ENCODE results near the gene LRPPRC.
"Not testable (repeated sequence)": the region's sequence is repeated elsewhere in the genome, so short reads cannot be mapped to it uniquely, and the experiment has no call there.

LRPPRC gene

DNA sequence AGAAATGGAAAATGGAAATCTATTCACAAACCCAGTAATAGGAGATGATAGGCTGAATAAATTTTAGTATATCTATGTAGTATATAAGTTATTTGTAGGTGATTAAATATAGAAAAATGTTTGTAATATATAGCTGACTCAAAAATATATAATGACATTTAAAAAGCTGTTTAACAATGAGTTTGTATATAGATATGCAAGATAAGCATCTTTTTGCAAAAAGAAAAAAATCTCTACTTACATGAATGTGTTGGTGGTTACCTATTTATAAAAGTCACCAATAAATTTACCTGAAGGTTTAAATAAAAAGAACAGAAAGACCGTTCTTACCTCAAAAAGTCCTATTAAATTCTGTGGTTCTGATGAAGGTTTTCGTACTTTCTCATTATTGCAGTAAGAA lies 71.3 kb downstream of the LRPPRC start:
- in situ Hi-C loops (cut with MboI; ENCODE audit: low sequenced_read_pairs): no loop called here

DNA sequence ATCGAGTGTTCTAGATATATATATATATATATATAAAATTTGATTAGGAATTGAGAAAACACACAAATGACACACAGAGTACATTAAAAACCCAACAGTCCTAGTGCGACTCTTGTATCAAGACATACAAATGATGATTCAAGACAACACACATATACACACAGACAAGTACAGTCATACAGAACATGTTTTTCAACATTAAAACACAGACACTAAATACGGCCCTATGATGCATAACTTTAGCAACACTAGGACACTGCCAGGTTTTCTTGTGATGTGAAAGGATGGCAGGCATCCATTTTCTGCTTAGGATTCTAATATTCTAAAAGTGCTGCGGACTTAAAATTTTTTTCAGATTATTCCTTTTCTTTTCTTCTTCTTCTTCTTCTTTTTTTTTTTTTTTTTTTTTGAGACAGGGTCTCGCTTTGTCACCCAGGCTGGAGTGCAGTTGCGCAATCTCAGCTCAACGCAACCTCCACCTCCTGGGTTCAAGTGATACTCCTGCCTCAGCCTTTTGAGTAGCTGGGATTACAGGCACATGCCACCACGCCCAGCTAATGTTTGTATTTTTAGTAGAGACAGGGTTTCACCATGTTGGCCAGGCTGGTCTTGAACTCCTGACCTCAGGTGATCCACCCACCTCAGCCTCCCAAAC lies 84.5 kb downstream of the LRPPRC start:
- in situ Hi-C loops (cut with MboI; ENCODE audit: low sequenced_read_pairs): not testable (repeated sequence)

DNA sequence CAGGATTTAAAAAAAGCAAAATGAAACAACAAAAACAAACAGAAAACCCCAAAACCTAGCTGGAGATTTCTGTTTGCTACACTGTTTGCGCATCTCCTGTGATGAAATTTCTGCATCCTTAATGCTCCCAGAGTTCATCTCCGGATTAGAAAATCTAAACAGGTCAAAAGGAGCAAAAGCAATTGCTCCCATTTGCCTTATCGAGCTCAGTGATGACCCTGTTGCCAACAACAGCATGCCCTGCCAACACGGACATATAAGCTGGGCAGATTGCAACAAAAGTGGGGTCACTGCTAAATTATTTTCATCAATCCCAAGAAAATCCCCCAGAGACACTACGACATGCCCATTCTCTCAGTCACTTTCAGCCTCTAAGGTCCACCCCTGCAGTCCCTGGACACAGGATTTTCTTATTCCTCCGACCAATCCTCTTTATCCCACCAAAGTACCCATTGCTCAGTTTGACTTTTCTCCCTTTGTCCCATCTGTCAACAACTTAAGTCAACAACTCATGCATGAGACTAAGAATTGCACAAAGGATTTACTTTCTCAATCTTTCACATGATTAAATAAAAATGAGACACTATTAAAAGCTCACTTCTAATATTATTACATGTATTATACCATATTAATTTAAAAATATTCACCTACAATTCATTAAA lies 89.2 kb downstream of the LRPPRC start:
- in situ Hi-C loops (cut with MboI; ENCODE audit: low sequenced_read_pairs): no loop called here

DNA sequence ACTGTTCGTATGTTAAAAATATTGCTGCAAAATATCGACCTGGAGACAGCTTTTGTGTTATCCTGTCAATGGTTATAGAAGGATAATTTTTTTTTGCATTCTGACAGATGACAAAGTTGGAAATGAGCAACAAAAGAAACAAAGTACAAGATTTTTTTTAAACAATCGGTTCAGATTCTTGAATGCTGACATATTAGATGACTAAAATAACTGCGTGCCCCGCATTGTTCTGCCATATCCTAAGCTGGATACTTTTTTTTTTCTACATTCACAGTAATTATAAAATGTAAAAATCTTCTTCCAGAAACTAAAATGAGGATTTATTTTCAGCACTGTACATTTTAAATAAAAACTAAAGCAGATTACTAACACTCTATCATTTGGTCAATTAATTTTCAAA lies 89.9 kb downstream of the LRPPRC start:
- in situ Hi-C loops (cut with MboI; ENCODE audit: low sequenced_read_pairs): no loop called here

DNA sequence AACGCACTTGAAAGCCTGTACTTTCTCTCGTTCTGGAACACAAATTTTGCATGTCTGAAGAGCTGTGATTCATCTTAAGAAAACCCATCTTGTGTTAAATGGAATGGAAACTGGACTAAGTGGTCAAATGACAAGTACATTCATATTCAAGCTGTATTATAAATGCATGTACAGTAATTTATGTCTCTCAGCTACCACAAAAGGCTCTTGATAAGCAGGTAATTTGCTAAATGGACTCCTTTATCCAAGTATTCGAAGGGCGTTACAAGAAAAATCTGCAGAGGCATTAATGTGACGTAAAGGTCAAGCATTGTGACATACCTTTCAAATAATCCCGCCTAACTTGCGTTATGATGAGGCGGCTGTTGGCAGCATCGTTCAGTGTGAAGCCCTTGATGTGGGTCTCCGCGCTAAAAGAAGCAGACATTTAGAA lies 90.4 kb downstream of the LRPPRC start:
- in situ Hi-C loops (cut with MboI; ENCODE audit: low sequenced_read_pairs): no loop called here

DNA sequence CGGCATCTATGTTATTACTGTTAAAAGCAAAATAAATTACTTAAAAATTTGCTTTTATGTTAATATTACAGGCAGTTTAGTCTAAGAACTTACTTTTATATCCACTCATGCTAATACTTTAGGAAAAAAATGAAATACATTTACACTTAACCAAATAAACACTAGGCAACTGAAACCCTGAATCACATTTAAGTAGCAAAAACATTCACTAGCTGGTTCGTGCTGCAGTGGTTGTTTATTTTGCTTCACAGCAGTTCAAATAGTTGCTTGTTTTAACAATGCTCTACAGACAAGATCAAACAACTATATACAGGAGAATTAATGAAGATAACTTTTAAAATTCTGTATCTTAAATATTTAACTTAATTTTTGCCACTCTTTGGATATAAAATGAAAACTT lies 96.2 kb downstream of the LRPPRC start:
- in situ Hi-C loops (cut with MboI; ENCODE audit: low sequenced_read_pairs): no loop called here

DNA sequence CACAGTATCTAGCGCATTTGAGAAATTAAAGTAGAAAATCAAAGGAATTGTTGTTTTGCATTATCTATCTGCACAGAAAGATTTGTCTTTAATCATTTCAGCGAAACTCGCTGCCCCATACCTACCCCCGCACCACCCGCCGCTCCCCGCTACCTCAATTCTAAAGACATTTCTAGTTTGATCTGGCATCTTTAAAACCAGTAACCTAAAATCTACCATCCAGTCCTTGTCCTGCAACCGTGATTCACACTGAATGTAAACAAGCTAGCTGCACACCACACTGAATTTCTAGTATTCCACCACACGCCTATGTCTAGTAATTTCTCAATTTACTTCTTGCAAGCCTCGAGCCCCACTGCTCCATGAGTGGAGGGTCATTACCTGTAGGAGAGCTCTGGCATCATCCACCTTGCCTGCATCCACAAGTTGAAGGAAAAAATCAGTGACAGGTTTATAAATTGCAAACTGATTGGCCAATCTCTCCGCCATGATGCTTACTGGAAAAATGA lies 96.9 kb downstream of the LRPPRC start:
- in situ Hi-C loops (cut with MboI; ENCODE audit: low sequenced_read_pairs): no loop called here

DNA sequence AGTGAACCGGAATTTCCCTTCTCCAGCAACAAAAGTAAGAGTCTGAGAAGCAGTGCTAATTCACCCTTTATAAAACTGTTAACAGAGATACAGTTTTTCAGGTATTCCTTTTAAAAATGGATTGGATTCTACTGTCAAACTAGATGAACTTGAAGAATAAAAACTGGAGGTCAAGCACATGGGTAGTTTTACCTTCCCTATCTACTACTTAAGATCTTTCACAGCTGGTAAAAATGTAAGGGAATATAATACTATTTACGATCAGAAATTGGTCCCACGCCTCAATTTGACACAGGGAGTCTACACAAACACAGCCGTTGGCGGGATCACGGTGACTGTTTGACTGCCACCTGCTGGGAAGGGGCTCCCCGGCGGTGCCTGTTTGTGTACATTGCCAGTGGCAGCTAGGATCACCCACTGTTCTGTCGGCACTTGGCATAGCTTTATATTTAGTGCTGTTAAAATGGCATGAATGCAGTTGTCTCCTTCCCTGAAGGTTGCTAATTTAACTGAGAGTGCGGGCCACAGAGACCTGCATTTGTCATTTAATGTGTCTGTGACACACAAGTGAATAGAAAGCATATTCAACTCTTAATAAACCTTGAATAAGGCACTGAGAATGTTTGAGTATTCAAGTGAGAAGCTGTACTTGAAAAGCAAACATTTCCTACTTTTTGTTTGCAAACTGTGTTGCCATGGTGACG lies 97.5 kb downstream of the LRPPRC start:
- in situ Hi-C loops (cut with MboI; ENCODE audit: low sequenced_read_pairs): no loop called here

DNA sequence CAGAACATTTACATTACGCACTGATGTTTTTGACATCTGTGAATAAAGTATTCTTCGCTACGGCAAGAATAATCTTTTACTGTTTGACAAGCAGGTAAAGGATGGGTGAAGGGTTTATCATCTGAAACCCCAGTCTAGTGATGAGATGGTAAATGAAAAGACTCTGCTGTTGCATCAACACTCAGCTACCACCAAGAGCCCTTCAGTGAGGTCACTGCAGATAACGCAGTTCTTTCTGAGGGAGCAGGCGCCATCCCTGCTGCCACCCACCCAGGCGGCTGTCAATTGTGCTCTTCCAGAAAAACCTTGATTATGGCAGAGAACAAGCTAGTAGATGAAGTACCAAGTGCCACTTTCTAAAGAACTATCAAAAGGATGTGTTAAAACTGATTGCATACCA lies 98.3 kb downstream of the LRPPRC start:
- in situ Hi-C loops (cut with MboI; ENCODE audit: low sequenced_read_pairs): no loop called here

DNA sequence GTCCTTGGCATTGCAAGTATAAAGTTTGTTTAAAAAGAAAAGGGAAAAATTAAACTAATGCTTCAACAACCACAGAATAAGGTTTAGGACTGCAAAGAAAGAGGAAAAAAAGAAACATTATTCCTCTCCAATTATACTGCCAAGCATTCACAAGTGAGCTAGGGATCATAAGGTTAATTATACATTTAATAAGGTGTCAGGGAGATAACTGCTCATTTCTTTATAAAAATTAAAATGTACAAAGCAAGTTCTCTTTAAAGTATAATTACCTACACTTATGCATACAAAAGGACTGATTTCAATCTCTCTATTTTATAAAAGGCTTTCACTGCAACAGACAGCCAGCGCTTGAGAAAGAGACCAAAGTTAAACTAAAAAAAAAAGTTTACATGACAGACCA lies 98.9 kb downstream of the LRPPRC start:
- in situ Hi-C loops (cut with MboI; ENCODE audit: low sequenced_read_pairs): no loop called here

DNA sequence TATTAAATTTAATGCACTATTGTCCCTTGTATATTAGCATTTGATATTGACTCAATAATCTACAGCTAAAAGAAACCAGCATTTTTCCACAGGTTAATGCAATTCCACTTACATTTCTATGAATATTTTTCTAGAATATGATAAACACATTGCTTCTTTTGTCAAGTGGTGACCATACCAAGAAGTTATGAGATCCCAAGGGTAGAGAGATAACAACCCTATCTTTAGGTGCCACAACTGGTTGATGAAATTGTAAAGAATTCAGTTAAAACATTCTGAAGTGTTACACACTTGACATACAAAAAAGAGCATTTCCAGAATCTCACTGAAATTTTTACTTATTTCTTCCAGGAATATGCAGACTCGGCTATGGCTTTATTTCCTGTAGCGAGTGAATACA lies 101.0 kb downstream of the LRPPRC start:
- in situ Hi-C loops (cut with MboI; ENCODE audit: low sequenced_read_pairs): no loop called here

DNA sequence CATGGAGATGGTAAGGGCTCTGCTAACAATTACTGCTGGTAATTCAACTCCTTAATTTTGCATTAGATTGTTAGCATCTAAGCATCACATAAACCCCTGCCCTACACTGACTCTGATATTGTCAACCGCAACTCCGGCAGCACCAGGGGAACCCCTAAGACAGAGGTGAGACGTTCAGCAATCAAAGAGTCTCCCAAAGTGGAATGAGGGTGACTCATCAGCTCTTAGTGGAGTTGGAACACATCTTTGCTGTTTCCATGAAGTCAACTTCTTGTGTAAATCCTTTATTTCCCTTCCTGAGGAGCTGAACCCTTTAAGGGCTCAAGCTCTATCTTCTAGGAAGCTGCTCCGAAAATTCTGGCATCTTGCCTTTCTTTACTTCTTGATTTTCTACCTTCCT lies 104.9 kb downstream of the LRPPRC start:
- in situ Hi-C loops (cut with MboI; ENCODE audit: low sequenced_read_pairs): no loop called here

DNA sequence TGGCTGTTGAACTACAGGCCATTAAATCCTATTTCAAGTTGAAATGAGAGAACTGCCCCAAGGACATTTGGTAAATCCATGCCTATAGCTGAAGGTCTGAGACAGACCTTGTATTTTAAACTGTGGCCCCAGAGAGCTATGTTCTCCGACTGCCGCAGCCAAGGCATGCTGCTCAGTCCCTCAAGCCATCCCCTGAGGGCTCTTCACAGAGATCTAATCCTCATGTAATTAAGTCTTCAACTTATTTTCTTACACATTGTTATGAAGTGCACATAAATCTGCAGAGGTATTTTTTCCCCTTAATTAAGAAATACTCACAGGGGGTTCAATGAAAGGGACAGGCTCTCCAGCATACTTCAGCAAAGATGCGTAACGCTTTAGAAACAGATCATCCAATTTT lies 106.4 kb downstream of the LRPPRC start:
- in situ Hi-C loops (cut with MboI; ENCODE audit: low sequenced_read_pairs): no loop called here

DNA sequence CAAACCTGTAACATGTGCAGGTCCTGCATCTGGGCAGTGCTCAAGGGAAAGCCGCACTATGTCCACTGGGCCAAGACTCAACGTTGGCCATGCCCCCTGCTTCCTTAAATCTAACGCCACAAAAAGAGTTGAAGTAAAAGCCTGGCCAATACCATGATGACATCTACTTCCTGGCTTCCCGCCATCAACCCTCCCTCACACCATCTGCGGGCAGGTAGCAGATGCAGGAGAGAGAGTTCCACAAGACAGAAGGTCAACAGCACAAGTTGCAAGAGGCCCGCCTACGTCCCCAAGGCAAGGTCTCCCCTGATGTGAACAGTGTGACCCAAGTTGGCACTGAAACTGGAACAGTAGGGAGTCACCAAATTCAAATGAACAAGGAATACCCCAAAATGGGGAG lies 108.6 kb downstream of the LRPPRC start:
- in situ Hi-C loops (cut with MboI; ENCODE audit: low sequenced_read_pairs): no loop called here

DNA sequence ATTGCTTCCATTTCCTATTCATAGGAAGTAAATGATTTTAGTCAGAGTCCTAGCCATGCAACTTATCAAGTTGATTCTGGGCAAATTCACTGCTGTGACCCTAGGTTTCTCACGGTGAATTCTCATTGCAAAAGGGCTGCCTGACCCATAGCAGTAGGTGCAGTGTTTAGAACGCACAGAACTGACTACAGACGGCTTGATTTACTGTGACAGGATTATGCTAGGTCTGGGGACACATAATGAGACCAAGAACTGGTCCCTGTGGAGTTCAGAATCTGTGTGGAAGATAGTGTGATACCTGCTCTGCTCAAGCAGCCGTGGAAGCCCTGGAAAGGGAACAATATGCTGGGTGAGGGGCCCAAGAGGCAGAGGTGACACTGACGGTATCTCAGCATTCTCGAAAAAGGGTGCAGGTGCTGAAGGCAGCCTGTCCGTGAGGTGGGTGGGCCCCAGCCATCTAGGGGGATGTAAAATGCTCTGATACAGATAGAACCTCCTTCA lies 110.6 kb downstream of the LRPPRC start:
- in situ Hi-C loops (cut with MboI; ENCODE audit: low sequenced_read_pairs): no loop called here

DNA sequence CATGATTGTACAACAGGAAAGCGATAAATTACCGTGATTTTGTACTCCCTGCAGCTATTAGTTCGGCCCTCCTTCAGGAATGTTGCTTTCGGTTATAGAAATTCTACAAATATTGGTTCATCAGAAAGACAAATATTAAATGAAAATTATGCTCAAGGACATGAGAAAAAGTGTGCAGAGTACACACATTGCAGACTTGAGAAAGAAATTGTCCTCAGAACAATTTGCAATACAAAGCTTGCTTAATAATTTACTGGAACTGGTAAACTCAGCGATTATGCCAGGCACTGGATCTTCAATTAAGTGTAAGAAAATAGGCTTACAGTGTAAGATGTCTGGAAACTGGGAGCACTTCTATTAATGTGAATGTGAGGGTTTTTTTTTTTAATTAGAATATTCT lies 111.1 kb downstream of the LRPPRC start:
- in situ Hi-C loops (cut with MboI; ENCODE audit: low sequenced_read_pairs): no loop called here

DNA sequence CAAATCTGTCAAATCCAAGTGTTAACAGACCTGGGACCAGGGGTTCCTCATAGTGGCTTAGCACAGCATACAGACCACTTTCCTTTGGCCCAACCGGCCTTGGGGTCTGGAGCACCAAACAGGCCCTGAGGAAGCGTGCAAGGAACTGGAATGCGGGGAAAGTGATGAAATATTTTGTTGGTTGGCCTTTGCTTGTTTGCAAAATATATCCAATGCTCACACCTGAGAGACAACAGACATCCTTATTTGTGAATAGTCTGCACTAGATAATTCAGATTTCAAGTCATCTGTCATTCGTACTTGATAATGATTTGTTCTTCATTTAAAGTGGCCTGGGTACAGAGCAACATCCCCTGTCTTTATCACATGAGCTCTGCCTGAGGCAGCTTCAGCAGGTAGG lies 113.5 kb downstream of the LRPPRC start:
- in situ Hi-C loops (cut with MboI; ENCODE audit: low sequenced_read_pairs): no loop called here

DNA sequence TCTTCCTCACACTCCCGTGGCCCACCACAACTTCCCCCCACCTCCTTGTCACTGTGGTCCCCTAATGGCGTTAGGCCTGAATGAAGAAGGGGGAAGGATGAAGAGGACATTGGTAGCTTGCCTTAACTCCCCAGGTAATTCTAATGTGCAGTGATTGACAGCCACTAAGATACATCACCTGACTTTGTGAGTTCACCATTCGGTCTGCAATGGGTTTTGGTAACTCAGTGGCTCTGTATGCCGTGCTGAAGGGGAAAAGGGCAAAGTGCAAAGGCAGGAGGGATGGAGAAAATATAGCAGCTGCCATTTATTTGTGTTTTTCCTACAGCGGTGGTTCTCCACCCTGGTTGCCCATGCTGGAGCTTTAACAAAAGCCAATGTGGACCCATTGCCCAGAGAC lies 114.8 kb downstream of the LRPPRC start:
- in situ Hi-C loops (cut with MboI; ENCODE audit: low sequenced_read_pairs): no loop called here

DNA sequence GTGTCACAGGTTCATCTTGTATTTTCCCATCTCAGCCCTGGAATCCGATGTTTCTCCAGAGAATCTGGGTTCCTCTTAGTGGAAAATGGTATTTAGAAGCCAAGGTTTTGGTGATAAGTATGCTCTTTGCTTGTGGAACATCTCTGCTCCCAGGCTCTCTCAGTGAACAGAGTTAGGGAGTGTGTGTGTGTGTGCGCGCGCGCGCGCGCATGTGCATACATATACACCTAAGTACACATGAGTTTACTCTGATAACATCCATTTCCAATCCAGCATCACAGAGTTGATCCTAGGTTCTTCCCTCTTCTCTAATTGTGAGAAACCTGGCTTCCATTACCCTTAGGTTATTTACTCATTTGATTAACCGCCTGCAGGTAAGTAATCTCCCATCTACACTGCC lies 115.3 kb downstream of the LRPPRC start:
- in situ Hi-C loops (cut with MboI; ENCODE audit: low sequenced_read_pairs): no loop called here

DNA sequence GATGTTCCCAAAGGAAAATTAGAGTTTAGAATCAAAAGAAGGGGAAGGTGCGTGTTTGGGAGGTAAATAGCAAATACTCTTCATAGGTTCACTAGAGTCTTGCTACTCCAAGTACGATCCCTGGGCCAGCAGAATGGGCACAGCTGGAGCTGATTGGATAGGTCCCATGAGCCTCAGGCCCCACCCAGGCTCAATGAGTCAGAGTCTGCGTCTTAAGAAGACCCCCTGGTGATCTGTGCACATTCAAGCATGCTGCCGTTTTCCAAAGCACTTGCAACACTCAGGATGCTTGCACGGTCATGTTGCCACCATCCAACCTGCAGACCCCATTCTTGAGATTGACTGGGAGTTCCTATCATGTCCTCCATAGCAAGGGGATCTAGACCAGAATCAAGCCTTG lies 116.5 kb downstream of the LRPPRC start:
- in situ Hi-C loops (cut with MboI; ENCODE audit: low sequenced_read_pairs): no loop called here

DNA sequence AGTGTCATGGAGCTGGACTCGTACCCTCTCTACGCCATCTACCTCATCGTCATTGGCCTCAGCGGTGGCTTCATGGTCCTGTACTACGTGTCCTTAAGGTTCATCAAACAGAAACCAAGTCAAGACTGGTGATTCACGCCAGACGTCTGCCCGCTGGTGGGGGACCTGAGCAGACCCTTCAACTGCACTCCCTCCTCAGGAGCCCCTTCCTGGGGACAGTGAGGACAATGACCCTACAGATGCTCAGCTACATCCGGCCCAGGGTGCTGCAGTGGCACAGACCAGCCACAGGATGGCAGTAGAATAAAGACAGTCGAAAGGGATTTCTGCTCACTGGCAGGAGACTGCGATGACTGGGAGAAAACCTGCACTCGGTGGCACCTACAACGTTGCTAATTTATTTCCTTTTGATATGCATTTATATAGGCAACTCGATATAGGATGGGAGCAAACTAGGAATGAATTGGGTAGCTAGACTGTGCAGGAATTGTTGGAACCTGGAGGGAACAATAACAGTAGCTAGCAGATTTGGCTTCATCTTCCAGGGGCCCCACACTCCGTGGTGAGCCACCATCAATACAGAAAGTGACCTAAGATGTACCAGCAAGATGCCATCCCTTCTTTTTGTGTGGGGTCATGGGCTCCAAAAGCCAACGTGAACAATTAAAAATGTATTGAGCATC lies 117.9 kb downstream of the LRPPRC start:
- in situ Hi-C loops (cut with MboI; ENCODE audit: low sequenced_read_pairs): no loop called here

All from HL-60/S4 (cell line).